Myometrial cell (primary cell): ENCODE data around the gene GPBP1. TPM values are rescaled to one million over a fixed set of nuclear protein-coding genes. Genes with fewer than 3 reads are reported as not detected.

Source experiments
- total RNA-seq: library from RNA; depleted of rRNA; stranded (reverse); fragments of >200 nt; gene quantifications from 2 replicates; pipeline ENCODE4 v1.2.3, GENCODE V29; 2015

GPBP1 gene
- total RNA-seq = 27.1 and 42.2 TPM in 2 replicates

GRCh38 chr5:57173319-57174127 is at the start of gene GPBP1:
Gene GPBP1 (plus strand): TSS chr5:57174059. CDS start chr5:57214131, 40,072 bp downstream.

Other genes with a start within 250 kb of the GPBP1 start
- 8.5 and 11.0 TPM in 2 replicates for gene MIER3, start 221.9 kb upstream of the GPBP1 start, total RNA-seq